HepG2 (cell line): ENCODE results near the gene KRT2. TPM values are rescaled to one million over a fixed set of nuclear protein-coding genes. Genes with fewer than 3 reads are reported as not detected.

Experiments used
- ATAC-seq: fragments of 200-7000 bp; cut with Tn5 transposase; 3 replicates; pipeline ENCODE4 v1.9.1; 2020; ENCODE audit warnings: mild to moderate bottlenecking, moderate library complexity
- BruUV-seq: library from RNA; stranded (reverse); fragments of 400-500 nt; replicated peaks from 2 replicates; lab custom pipeline; 2021; lab: Mats Ljungman, UMichigan
- CTCF ChIA-PET: fragments of 300-600 bp; formaldehyde crosslinking; extraction: SDS; loops from one replicate; lab custom pipeline; 2021; ENCODE audit warnings: low total read pairs, inconsistent platforms, low intra/inter-chr PET ratio; lab: Yijun Ruan, JAX
- POLR2A ChIA-PET: fragments of 350-600 bp; sonication (Branson Sonifier 250); formaldehyde crosslinking; loops from one replicate; lab custom pipeline; 2020; ENCODE audit warnings: antibody characterized with exemption, inconsistent platforms; lab: Yijun Ruan, JAX
- DNase-seq: peaks from one replicate; pipeline ENCODE4 v3.0.0-alpha.2; 2015; ENCODE audit warnings: low spot score
- FAIRE-seq: peaks from 3 replicates; lab custom pipeline; 2011; peaks lifted over from hg19 to GRCh38; lab: Jason Lieb, UNC
- H2AFZ ChIP-seq: one replicate; pipeline ENCODE4 v1.6.1; 2011; ENCODE audit warnings: low read length, inconsistent platforms
- H3K27ac ChIP-seq: fragments of 300-600 bp; 3 replicates; pipeline ENCODE4 v1.8.0; 2011; ENCODE audit warnings: mixed run types, mild to moderate bottlenecking, mixed read lengths, low read length, inconsistent platforms; ENCODE audit not compliant: insufficient read depth; ENCODE audit errors: extremely low read length
- H3K27me3 ChIP-seq, 2 experiments: fragments of 200-600 bp in 1 of 2; 2 replicates in 1 of 2; 3 replicates in 1 of 2; pipeline versions ENCODE4 v1.6.0 to v1.8.0; 2011; ENCODE audit warnings: low read length in 2 of 2, mild to moderate bottlenecking in 2 of 2, moderate library complexity in 2 of 2, inconsistent platforms in 1 of 2; ENCODE audit not compliant: insufficient read depth in 2 of 2, control insufficient read depth in 1 of 2
- H3K36me3 ChIP-seq, 2 experiments: fragments of 200-600 bp in 1 of 2; replicated peaks in 1 of 2; 2 replicates in 1 of 2; 3 replicates in 1 of 2; pipeline versions ENCODE4 v1.5.1 to v1.8.0; 2011; ENCODE audit warnings: low read length in 2 of 2, inconsistent platforms in 1 of 2; ENCODE audit not compliant: insufficient read depth in 2 of 2, control insufficient read depth in 1 of 2
- H3K4me1 ChIP-seq: 2 replicates; pipeline ENCODE4 v1.5.1; 2012; ENCODE audit warnings: low read length, inconsistent platforms; ENCODE audit not compliant: insufficient read depth
- H3K4me2 ChIP-seq: 2 replicates; pipeline ENCODE4 v1.6.0; 2011; ENCODE audit warnings: low read depth, low read length, inconsistent platforms
- H3K4me3 ChIP-seq, 3 experiments: fragments of 200-600 bp in 1 of 3; sonication (generic), shearing (Covaris generic) in 1 of 3; replicated peaks in 1 of 3; 2 replicates each; pipeline ENCODE4 v1.5.1; 2011 to 2016; ENCODE audit warnings: low read length in 3 of 3, inconsistent platforms in 2 of 3, low read depth in 2 of 3, mild to moderate bottlenecking in 2 of 3, control low read depth in 1 of 3, mixed read lengths in 1 of 3; ENCODE audit not compliant: insufficient read depth in 1 of 3
- H3K79me2 ChIP-seq: one replicate; pipeline ENCODE4 v1.6.1; 2011; ENCODE audit warnings: low read length, inconsistent platforms; ENCODE audit not compliant: insufficient read depth
- H3K9ac ChIP-seq: 2 replicates; pipeline ENCODE4 v1.6.0; 2011; ENCODE audit warnings: mild to moderate bottlenecking, low read depth, low read length, inconsistent platforms; ENCODE audit not compliant: insufficient read depth
- H3K9me3 ChIP-seq: 2 replicates; pipeline ENCODE4 v1.5.1; 2012; ENCODE audit warnings: mild to moderate bottlenecking, low read length
- H4K20me1 ChIP-seq: 2 replicates; pipeline ENCODE4 v1.6.0; 2011; ENCODE audit warnings: inconsistent platforms, mild to moderate bottlenecking, low read length, moderate library complexity; ENCODE audit not compliant: insufficient read depth
- BRCA1 ChIP-seq: sonication (generic); formaldehyde crosslinking; IDR thresholded peaks from 2 replicates; pipeline ENCODE4 v1.4.0; 2020; ENCODE audit warnings: missing genetic modification reagents
- CENPX ChIP-seq: sonication (generic); formaldehyde crosslinking; IDR thresholded peaks from 2 replicates; pipeline ENCODE4 v1.9.0; 2021; ENCODE audit warnings: mild to moderate bottlenecking, missing genetic modification reagents, moderate library complexity
- FOXK1 ChIP-seq: sonication (generic); formaldehyde crosslinking; IDR thresholded peaks from 2 replicates; pipeline ENCODE4 v1.4.0; 2020; ENCODE audit warnings: low read depth, missing genetic modification reagents, borderline replicate concordance
- GTF3A ChIP-seq: sonication (generic); formaldehyde crosslinking; conservative IDR thresholded peaks from 2 replicates; pipeline ENCODE4 v1.4.0; 2020; ENCODE audit warnings: mild to moderate bottlenecking, missing genetic modification reagents
- KMT2A ChIP-seq: sonication (generic); formaldehyde crosslinking; IDR thresholded peaks from 2 replicates; pipeline ENCODE4 v1.4.0; 2020; ENCODE audit warnings: missing genetic modification reagents
- MAF1 ChIP-seq: sonication (generic); formaldehyde crosslinking; IDR thresholded peaks from 2 replicates; pipeline ENCODE4 v1.5.0; 2020; ENCODE audit warnings: missing genetic modification reagents, borderline replicate concordance
- PREB ChIP-seq: sonication (generic); formaldehyde crosslinking; IDR thresholded peaks from 2 replicates; pipeline ENCODE4 v1.4.0; 2020; ENCODE audit warnings: missing genetic modification reagents
- RXRB ChIP-seq: IDR thresholded peaks from 2 replicates; pipeline ENCODE4 v1.6.1; 2016; ENCODE audit warnings: borderline replicate concordance, missing genetic modification reagents, missing compliant biosample characterization
- TARDBP ChIP-seq: sonication (generic); formaldehyde crosslinking; IDR thresholded peaks from 2 replicates; pipeline ENCODE4 v1.8.0; 2022; ENCODE audit warnings: mild to moderate bottlenecking, missing genetic modification reagents
- TMF1 ChIP-seq: sonication (generic); formaldehyde crosslinking; IDR thresholded peaks from 2 replicates; pipeline ENCODE4 v1.8.1; 2022; ENCODE audit warnings: low read depth, missing genetic modification reagents
- TSC22D2 ChIP-seq: sonication (generic); formaldehyde crosslinking; IDR thresholded peaks from 2 replicates; pipeline ENCODE4 v1.5.1; 2020; ENCODE audit warnings: missing genetic modification reagents, mild to moderate bottlenecking, borderline replicate concordance
- ZFP36L2 ChIP-seq: sonication (generic); formaldehyde crosslinking; IDR thresholded peaks from 2 replicates; pipeline ENCODE4 v1.4.0; 2020; ENCODE audit warnings: missing genetic modification reagents
- ZKSCAN5 ChIP-seq: sonication (generic); formaldehyde crosslinking; IDR thresholded peaks from 2 replicates; pipeline ENCODE4 v1.5.1; 2020; ENCODE audit warnings: mild to moderate bottlenecking, missing genetic modification reagents
- ZNF383 ChIP-seq: sonication (generic); formaldehyde crosslinking; IDR thresholded peaks from 2 replicates; pipeline ENCODE4 v1.4.0; 2020; ENCODE audit warnings: missing genetic modification reagents, mild to moderate bottlenecking, borderline replicate concordance
- ZNF816 ChIP-seq: sonication (generic); formaldehyde crosslinking; IDR thresholded peaks from 2 replicates; pipeline ENCODE4 v1.8.0; 2022; ENCODE audit warnings: missing genetic modification reagents, mild to moderate bottlenecking, borderline replicate concordance
- ZNF883 ChIP-seq: sonication (generic); formaldehyde crosslinking; IDR thresholded peaks from 2 replicates; pipeline ENCODE4 v1.5.1; 2020; ENCODE audit warnings: mild to moderate bottlenecking, missing genetic modification reagents; ENCODE audit errors: not compliant biosample characterization
- WGBS: methylation state at CpG from one replicate; pipeline ENCODE4 v1.1.6; 2017; ENCODE audit warnings: low lambda C conversion rate; 5-methylcytosine and 5-hydroxymethylcytosine counted together
- in situ Hi-C: cut with HindIII; loops from 2 replicates; pipeline ENCODE4 v1.10.0; 2017; ENCODE audit warnings: low pct_unique_long_range_greater_than_20kb; ENCODE audit not compliant: extremely low pct_ligation_motif_present
- intact Hi-C: fragments of 100-400 bp; cut with micrococcal nuclease; formaldehyde crosslinking; loops from one replicate; pipeline ENCODE4 v1.10.0; 2022; ENCODE audit not compliant: unreplicated experiment
- polyA plus RNA-seq, 8 experiments: library from polyadenylated mRNA; depleted of rRNA in 3 of 8; stranded (reverse) in 7 of 8; unstranded in 1 of 8; fragments of >200 nt; fragmentation: Illumina TruSeq in 4 of 8; extraction: Trizol in 4 of 8; gene quantifications; 2 replicates each; pipeline versions ENCODE4 v1.2.1 to v1.2.3, GENCODE V29; 2011 to 2016; ENCODE audit warnings: low read depth in 4 of 8, missing spikeins in 1 of 8, mixed read lengths in 1 of 8; ENCODE audit not compliant: insufficient read depth in 1 of 8
- total RNA-seq, 5 experiments: library from RNA; depleted of rRNA; stranded (reverse); fragments of >200 nt; fragmentation: Illumina TruSeq; extraction: Trizol; gene quantifications; 2 replicates each; pipeline ENCODE4 v1.2.3, GENCODE V29; 2016; ENCODE audit warnings: low read depth in 1 of 5
- TF ChIP-seq, protein P1 (sequence below): sonication (generic); formaldehyde crosslinking; IDR thresholded peaks from 2 replicates; pipeline ENCODE4 v1.4.0; 2020; ENCODE audit warnings: missing genetic modification reagents
- TF ChIP-seq, protein P2 (sequence below), 2 experiments: IDR thresholded peaks; 2 replicates each; pipeline ENCODE4 v1.6.1; 2011 to 2012; ENCODE audit warnings: low read length in 2 of 2, borderline replicate concordance in 1 of 2, low read depth in 1 of 2, mild to moderate bottlenecking in 1 of 2, moderate library complexity in 1 of 2

Gene KRT2
- total and polyA plus RNA-seq, 2 of the 13 experiments (the other 11 are each of a cell fraction or from before 2014, with no cell fraction given) = not detected

DNA sequence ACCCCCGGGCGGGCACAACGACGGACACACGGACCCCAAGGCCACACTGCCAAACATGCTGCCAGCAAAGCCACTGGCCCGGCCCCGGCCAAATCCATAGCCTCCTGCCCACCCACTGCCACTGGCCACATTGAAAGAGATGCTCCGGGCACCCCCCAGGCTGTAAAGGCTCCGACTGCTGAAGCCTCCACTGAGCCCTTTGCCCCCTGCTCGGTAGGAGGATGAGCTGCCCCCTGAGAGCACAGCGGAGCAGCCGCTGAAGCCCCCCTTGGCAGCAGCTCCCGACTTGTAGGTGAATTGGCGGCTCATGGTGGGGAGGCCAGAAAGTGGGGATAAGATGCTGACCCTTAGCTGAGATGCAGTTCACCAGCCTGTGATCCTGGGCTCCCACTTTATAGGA is 33.8 kb downstream of the KRT2 start, which contains the start of gene KRT73:
Gene KRT73, minus strand, starts transcription at position 344 of the 400 bp plus-strand sequence. Its CDS starts 35 bp downstream, at position 309.
- no CpG with 5 or more reads among the region's 14 CpGs for WGBS
- ChIA-PET POLR2A (no interaction called here), CTCF (no interaction called here)

More for the DNA sequence above, 33.8 kb downstream of the KRT2 start, which contains the start of gene KRT73:
- in situ Hi-C loops = no loop called here
- no TSS peak for BruUV-seq
- ATAC-seq (no peak), FAIRE-seq (no peak), DNase-seq (no peak)
- H3K79me2 ChIP-seq = no peaks in the 10 kb centered on the region
- intact Hi-C loops = no loop called here
- peaks cover 6 to 50% of the 10 kb centered on the region in 2 experiments; a peak in 3 of 5 replicates for H3K27me3 ChIP-seq
- H3K4me2 ChIP-seq = no peak within 1 kb of the TSS
- TF ChIP-seq ZKSCAN5 = no peak
- TF ChIP-seq ZFP36L2 = no peak
- TF ChIP-seq RXRB (CRISPR knock-in tag) = no peak
- no peak for TF ChIP-seq TMF1
- no peak for TF ChIP-seq MAF1 (CRISPR knock-in tag)
- no peak for TF ChIP-seq KMT2A
- TF ChIP-seq, protein P1, sequence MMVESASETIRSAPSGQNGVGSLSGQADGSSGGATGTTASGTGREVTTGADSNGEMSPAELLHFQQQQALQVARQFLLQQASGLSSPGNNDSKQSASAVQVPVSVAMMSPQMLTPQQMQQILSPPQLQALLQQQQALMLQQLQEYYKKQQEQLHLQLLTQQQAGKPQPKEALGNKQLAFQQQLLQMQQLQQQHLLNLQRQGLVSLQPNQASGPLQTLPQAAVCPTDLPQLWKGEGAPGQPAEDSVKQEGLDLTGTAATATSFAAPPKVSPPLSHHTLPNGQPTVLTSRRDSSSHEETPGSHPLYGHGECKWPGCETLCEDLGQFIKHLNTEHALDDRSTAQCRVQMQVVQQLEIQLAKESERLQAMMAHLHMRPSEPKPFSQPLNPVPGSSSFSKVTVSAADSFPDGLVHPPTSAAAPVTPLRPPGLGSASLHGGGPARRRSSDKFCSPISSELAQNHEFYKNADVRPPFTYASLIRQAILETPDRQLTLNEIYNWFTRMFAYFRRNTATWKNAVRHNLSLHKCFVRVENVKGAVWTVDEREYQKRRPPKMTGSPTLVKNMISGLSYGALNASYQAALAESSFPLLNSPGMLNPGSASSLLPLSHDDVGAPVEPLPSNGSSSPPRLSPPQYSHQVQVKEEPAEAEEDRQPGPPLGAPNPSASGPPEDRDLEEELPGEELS = no peak
- no peak for TF ChIP-seq TSC22D2
- TF ChIP-seq ZNF816 (CRISPR knock-in tag) = no peak
- TF ChIP-seq PREB (CRISPR knock-in tag) = no peak
- TF ChIP-seq GTF3A (CRISPR knock-in tag) = no peak
- no peak for TF ChIP-seq ZNF883 (CRISPR knock-in tag)
- TF ChIP-seq ZNF383 (CRISPR knock-in tag) = no peak
- TF ChIP-seq TARDBP (CRISPR knock-in tag) = no peak
- no peak for TF ChIP-seq FOXK1 (CRISPR knock-in tag)
- no peak for TF ChIP-seq CENPX (CRISPR knock-in tag)
- TF ChIP-seq BRCA1 (CRISPR knock-in tag) = no peak
- TF ChIP-seq, protein P2, sequence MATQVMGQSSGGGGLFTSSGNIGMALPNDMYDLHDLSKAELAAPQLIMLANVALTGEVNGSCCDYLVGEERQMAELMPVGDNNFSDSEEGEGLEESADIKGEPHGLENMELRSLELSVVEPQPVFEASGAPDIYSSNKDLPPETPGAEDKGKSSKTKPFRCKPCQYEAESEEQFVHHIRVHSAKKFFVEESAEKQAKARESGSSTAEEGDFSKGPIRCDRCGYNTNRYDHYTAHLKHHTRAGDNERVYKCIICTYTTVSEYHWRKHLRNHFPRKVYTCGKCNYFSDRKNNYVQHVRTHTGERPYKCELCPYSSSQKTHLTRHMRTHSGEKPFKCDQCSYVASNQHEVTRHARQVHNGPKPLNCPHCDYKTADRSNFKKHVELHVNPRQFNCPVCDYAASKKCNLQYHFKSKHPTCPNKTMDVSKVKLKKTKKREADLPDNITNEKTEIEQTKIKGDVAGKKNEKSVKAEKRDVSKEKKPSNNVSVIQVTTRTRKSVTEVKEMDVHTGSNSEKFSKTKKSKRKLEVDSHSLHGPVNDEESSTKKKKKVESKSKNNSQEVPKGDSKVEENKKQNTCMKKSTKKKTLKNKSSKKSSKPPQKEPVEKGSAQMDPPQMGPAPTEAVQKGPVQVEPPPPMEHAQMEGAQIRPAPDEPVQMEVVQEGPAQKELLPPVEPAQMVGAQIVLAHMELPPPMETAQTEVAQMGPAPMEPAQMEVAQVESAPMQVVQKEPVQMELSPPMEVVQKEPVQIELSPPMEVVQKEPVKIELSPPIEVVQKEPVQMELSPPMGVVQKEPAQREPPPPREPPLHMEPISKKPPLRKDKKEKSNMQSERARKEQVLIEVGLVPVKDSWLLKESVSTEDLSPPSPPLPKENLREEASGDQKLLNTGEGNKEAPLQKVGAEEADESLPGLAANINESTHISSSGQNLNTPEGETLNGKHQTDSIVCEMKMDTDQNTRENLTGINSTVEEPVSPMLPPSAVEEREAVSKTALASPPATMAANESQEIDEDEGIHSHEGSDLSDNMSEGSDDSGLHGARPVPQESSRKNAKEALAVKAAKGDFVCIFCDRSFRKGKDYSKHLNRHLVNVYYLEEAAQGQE (IDR thresholded peaks at IDR 0.05; ENCODE audit: borderline replicate concordance in 1 of 2, low read depth in 1 of 2, low read length in 2 of 2) = no peak
- H3K36me3 ChIP-seq = no peaks in the 10 kb centered on the region
- H3K9me3 ChIP-seq = no peaks in the 10 kb centered on the region
- H4K20me1 ChIP-seq = no peaks in the 10 kb centered on the region
- no peak within 1 kb of the TSS for H3K27ac ChIP-seq
- H3K4me3 ChIP-seq = no peak within 1 kb of the TSS
- H3K9ac ChIP-seq = no peak within 1 kb of the TSS
- H3K4me1 ChIP-seq = no peaks in the 10 kb centered on the region
- no peak within 1 kb of the TSS for H2AFZ ChIP-seq
